GM19324 (cell line): ENCODE data around the gene CCDC6.
"Not testable (repeated sequence)": the region's sequence is repeated elsewhere in the genome, so short reads cannot be mapped to it uniquely, and the experiment has no call there.

ENCODE experiments used
- ATAC-seq: cut with Tn5 transposase; IDR thresholded peaks from one replicate; pipeline ENCODE4 v1.9.1; 2021; ENCODE audit warnings: mild to moderate bottlenecking, moderate library complexity; ENCODE audit not compliant: unreplicated experiment, low FRiP score

Gene CCDC6

GRCh38 chr10:59779756-59780533 lies 126.4 kb downstream of the CCDC6 start:
- ATAC-seq = no peak

DNA sequence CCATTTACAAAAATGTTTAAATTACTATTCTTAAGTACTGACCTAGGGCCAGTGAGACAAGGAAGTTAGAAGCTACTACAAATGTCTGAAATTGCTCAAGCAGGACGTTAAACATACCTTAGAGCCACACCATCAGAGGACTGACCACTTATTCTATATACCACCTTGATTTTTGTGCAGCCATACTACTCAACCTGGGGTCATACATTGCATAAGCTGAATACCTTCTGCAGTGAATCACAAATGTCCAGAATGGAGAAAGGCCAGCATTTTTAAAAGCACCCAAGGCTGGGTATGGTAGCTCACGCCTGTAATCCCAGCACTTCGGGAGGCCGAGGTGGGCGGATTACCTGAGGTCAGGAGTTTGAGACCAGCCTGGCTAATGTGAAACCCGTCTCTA lies 131.9 kb downstream of the CCDC6 start:
- no peak for ATAC-seq

DNA sequence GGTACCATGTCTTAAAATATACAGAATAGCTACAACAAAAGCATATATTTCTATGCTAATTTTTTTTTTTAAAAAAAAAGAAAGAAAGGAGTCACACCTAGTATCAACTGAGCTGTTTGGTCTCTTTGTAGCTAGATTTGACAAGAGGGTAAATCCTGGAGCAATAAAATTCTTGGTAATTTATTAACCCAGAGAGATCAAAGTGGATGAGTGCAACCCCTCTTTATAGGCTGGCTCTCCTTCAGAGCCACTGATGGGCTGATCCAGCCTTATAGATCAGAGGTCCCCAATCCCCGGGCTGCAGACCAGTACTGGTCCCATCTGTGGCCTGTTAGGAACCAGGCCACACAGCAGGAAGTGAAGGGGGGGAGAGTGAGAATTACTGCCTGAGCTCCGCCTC lies 133.3 kb downstream of the CCDC6 start:
- no peak for ATAC-seq

- ATAC-seq = no peak
Observed at GRCh38 chr10:59771162-59771807, 135.1 kb downstream of the CCDC6 start.

DNA sequence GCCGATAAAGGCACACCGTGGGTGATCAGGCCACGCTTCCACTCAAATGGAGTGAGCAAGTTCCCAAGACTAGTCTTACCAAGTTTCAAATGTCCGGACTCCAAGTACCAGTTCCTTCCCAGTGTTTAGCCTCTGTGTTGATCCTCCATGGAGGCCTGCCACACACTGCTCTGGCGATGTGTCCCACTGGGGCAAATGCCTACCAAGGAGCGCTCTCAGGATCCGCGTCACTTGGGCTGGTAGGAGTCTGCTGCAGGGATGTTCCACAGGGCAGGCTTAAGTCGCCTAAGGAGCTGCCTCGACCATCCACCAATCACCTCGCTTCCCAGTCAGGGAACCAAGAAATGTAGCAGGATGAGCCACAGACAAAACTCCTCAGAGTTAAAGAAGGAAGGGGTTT lies 135.7 kb downstream of the CCDC6 start:
- ATAC-seq = no peak

- ATAC-seq = no peak
Observed at GRCh38 chr10:59762505-59762904, 143.9 kb downstream of the CCDC6 start.

DNA sequence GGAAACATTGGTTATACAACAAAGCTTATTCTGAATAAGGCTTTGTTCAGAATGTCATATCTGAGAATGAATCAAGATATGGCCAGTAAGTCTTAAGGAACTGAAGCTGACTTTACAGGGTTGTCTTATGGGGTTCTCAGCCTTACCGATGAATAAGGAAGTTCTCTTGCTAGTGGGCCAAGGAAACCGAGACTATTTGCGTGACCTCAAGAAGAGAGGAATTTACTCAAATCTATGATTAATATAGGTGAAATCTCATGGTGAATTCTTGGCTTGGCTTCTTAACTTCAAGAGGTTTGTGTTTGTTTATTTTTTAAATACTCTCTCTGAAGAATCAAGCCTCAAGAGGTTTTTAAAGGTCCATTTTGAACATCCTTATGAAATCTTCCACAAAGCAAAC lies 148.4 kb downstream of the CCDC6 start:
- ATAC-seq = no peak

DNA sequence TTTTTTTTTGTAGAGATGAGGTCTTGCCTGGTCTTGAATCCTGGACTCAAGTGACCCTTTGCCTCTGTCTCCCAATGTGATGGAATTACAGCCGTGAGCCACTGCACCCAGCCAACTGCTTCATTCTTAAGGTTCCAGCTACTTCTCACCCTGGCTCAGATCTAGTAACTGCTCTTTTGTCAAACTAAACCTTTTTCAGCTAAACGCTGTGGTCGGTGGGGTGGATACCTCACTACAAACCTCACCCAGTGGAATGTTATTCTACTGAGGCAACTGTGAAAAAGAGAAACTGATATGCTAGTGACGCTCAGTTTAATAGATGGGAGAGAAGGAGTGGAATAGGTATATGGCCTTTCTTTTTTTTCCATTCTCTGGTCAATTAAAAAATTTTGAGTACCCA lies 151.4 kb downstream of the CCDC6 start:
- no peak for ATAC-seq

- no peak for ATAC-seq
Observed at GRCh38 chr10:59753267-59753666, 153.1 kb downstream of the CCDC6 start, which contains the start of gene MRLN. Gene MRLN (minus strand): TSS chr10:59753455.

DNA sequence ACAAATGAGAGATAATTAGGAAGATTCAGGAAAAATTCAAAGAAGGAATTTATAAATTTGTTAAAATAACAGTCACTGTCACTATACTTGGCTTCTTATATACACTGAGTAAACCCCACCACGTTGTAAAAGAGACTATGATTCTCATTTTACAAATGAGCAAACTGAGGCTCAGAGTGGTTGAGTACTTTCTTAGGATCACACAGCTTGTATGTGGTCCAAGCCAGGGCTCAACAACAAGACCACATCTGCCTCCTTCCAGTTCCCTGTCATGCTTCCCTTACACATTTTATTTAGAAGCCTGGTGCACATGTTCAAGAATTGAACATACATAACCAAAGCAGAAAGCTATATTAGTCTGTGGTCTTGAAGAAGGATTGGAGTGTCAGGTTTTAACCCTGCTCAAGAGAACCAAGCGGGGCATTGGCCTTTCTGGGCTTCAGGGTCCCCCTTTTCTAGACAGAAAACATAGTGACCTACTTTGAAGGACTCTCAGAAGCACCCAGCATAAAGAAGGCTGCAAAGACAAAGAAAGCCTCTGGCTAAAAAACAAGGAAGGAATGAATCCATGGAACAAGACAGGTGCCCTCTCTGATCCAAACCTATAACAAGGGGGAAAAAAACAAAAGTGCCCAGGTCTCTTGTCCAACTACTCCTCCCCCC lies 153.9 kb downstream of the CCDC6 start:
- ATAC-seq = no peak

- ATAC-seq = no peak
Observed at GRCh38 chr10:59750155-59750945, 156.0 kb downstream of the CCDC6 start.

DNA sequence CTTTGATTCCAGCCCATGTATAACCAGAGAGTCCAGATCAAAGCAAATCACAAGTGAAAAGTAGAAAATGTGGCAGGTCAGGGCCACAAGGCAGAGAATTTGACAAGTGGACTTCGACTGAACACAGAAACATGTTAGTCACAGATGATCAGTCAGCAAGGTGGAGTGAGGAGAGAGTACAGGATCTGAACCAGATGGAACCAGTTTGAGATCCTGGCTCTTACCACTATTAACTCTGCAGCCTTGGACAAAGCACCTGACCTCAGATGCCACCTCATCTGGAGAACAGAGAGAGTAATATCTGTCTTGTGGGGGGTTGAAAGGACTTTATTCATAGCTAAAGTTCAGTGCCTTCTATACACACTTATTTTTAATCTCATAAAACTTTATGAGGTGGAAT lies 157.5 kb downstream of the CCDC6 start:
- no peak for ATAC-seq

- ATAC-seq = no peak
Observed at GRCh38 chr10:59745163-59745650, 161.1 kb downstream of the CCDC6 start.

GRCh38 chr10:59744762-59745161 lies 161.6 kb downstream of the CCDC6 start:
- not testable (repeated sequence) for ATAC-seq

GRCh38 chr10:59744156-59744555 lies 162.2 kb downstream of the CCDC6 start:
- not testable (repeated sequence) for ATAC-seq

DNA sequence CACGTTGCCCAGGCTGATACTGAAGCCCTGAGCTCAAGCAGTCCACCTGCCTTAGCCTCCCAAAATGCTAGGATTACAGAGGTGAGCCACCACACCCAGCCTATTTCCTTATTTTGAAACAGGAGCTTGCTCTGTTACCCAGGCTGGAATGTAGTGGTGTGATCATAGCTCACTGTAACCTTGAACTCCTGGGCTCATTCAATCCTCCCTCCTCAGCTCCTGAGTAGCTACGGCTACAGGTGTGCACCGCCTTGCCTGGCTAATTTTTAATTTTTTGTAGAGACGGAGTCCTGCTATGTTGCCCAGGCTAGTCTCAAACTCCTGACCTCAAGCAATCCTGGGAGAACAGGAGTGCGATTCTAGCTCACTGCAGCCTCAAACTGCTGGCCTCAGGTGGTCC lies 164.8 kb downstream of the CCDC6 start:
- no peak for ATAC-seq

DNA sequence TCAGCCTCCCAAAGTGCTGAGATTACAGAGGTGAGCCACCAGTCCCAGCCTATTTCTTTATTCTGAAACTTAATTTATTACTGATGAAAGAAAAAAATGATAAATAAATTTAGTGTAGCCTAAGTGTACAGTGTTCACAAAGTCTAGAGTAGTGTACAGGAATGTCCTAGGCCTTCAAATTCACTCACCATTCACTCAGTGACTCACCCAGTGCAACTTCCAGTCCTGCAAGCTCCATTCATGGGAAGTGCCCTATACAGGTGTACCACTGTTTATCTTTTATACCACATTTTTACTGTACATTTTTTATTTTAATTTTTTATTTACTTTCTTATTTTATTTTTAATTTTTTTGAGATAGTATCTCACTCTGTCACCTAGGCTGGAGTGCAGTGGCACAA lies 165.3 kb downstream of the CCDC6 start:
- ATAC-seq = no peak
